DMS 273 treated with DMSO at 0.1 percent for 48 hours (cell line): ENCODE data around the gene RADX.
A peak's percentile ranks its signal among the peaks of the same experiment; 100 is the strongest.
"Not testable (repeated sequence)": the region's sequence is repeated elsewhere in the genome, so short reads cannot be mapped to it uniquely, and the experiment has no call there.

Experiments used
- DNase-seq: peaks from one replicate; lab custom pipeline; 2025; lab: John Stamatoyannopoulos, UW

Gene RADX

GRCh38 chrX:106611679-106612392, at the start of gene RADX:
Gene RADX (plus strand): TSS chrX:106611978. CDS start chrX:106612081, 103 bp downstream.
- peak; percentile 63 for DNase-seq

- no peak for DNase-seq
Observed at GRCh38 chrX:106564986-106565385, 46.8 kb upstream of the RADX start.

- no peak for DNase-seq
Observed at GRCh38 chrX:106566362-106566761, 45.4 kb upstream of the RADX start.

- DNase-seq = no peak
Observed at GRCh38 chrX:106581856-106582255, 29.9 kb upstream of the RADX start.

GRCh38 chrX:106585478-106585877, 26.3 kb upstream of the RADX start:
- no peak for DNase-seq

- DNase-seq = no peak
Observed at GRCh38 chrX:106588801-106589200, 23.0 kb upstream of the RADX start.

GRCh38 chrX:106599411-106599810, 12.4 kb upstream of the RADX start:
- DNase-seq = no peak

GRCh38 chrX:106606571-106606970, 5.2 kb upstream of the RADX start:
- no peak for DNase-seq

- DNase-seq = no peak
Observed at GRCh38 chrX:106608016-106608415, 3.8 kb upstream of the RADX start.

GRCh38 chrX:106611317-106611678, 480 bp upstream of the RADX start:
- no peak for DNase-seq

- DNase-seq = no peak
Observed at GRCh38 chrX:106612393-106612763, 600 bp downstream of the RADX start.

- DNase-seq = no peak
Observed at GRCh38 chrX:106613277-106613676, 1.5 kb downstream of the RADX start.

GRCh38 chrX:106615041-106615440, 3.3 kb downstream of the RADX start:
- DNase-seq = no peak

- DNase-seq = no peak
Observed at GRCh38 chrX:106619797-106620196, 8.0 kb downstream of the RADX start.

- DNase-seq = no peak
Observed at GRCh38 chrX:106621836-106622235, 10.1 kb downstream of the RADX start.

GRCh38 chrX:106626789-106627188, 15.0 kb downstream of the RADX start:
- no peak for DNase-seq

GRCh38 chrX:106631615-106632014, 19.8 kb downstream of the RADX start:
- no peak for DNase-seq

- DNase-seq = no peak
Observed at GRCh38 chrX:106649523-106650428, 38.0 kb downstream of the RADX start.

- DNase-seq = not testable (repeated sequence)
Observed at GRCh38 chrX:106653625-106654024, 41.8 kb downstream of the RADX start.

GRCh38 chrX:106670631-106671030, 58.9 kb downstream of the RADX start:
- no peak for DNase-seq

GRCh38 chrX:106672527-106672926, 60.7 kb downstream of the RADX start:
- DNase-seq = no peak

GRCh38 chrX:106680716-106681115, 68.9 kb downstream of the RADX start:
- DNase-seq = no peak

GRCh38 chrX:106684207-106684606, 72.4 kb downstream of the RADX start:
- no peak for DNase-seq
